ENCODE measurements around the gene PGLYRP1. TPM values are rescaled to one million over a fixed set of nuclear protein-coding genes. Genes with fewer than 3 reads are reported as not detected.

Gene PGLYRP1
- total RNA-seq, 1 experiment from 2014 or later = not detected

- Histone ChIP-seq H3K4me3 (ENCODE audit: low read depth in 2 of 2, low read length in 2 of 2) (no peak overlapping the region), H3K9me3 (ENCODE audit: control insufficient read depth, insufficient read depth, low read depth, low read length) (no peaks in the 10 kb centered on the region), H3K27me3 (ENCODE audit: control insufficient read depth, insufficient read depth, low read length) (no peaks in the 10 kb centered on the region), H3K4me1 (ENCODE audit: control insufficient read depth, insufficient read depth, low read length) (no peaks in the 10 kb centered on the region), H3K27ac (ENCODE audit: low read length) (no peak overlapping the region), H3K36me3 (ENCODE audit: control insufficient read depth, insufficient read depth, low read length) (no peaks in the 10 kb centered on the region)
- intact Hi-C loops (cut with micrococcal nuclease; ENCODE audit: unreplicated experiment) = no loop called here
- TF ChIP-seq CTCF (IDR thresholded peaks at IDR 0.05) (no peak), POLR2AphosphoS5 (IDR thresholded peaks at IDR 0.05; ENCODE audit: low read depth, low read length) (no peak), SIN3A (IDR thresholded peaks at IDR 0.05; ENCODE audit: borderline replicate concordance, insufficient read depth, low read depth, low read length) (no peak), TCF7L2 (IDR thresholded peaks at IDR 0.05; ENCODE audit: low read depth, low read length) (no peak), REST (IDR thresholded peaks at IDR 0.05; ENCODE audit: insufficient read depth in 1 of 2, low read depth in 2 of 2, low read length in 1 of 2) (no peak)
- BruUV-seq (replicated peaks) = no TSS peak
- CTCF ChIA-PET = no interaction called here
- ATAC-seq (no peak), DNase-seq (ENCODE audit: low read depth, low spot score) (no peak)
- POLR2A ChIA-PET = no interaction called here
- in situ Hi-C loops (cut with HindIII; ENCODE audit: low pct_unique_long_range_greater_than_20kb, low sequenced_read_pairs) = no loop called here
Observed at GRCh38 chr19:46006411-46006810, 16.4 kb downstream of the PGLYRP1 start.

- in situ Hi-C loops (cut with HindIII; ENCODE audit: low pct_unique_long_range_greater_than_20kb, low sequenced_read_pairs) (no loop called here), intact Hi-C loops (cut with micrococcal nuclease; ENCODE audit: unreplicated experiment) (no loop called here)
- ATAC-seq (no peak), DNase-seq (ENCODE audit: low read depth, low spot score) (no peak)
- TF ChIP-seq SIN3A (IDR thresholded peaks at IDR 0.05; ENCODE audit: borderline replicate concordance, insufficient read depth, low read depth, low read length) (no peak), REST (IDR thresholded peaks at IDR 0.05; ENCODE audit: insufficient read depth in 1 of 2, low read depth in 2 of 2, low read length in 1 of 2) (no peak), CTCF (IDR thresholded peaks at IDR 0.05) (no peak), POLR2AphosphoS5 (IDR thresholded peaks at IDR 0.05; ENCODE audit: low read depth, low read length) (no peak), TCF7L2 (IDR thresholded peaks at IDR 0.05; ENCODE audit: low read depth, low read length) (no peak)
- Histone ChIP-seq H3K36me3 (ENCODE audit: control insufficient read depth, insufficient read depth, low read length) (no peaks in the 10 kb centered on the region), H3K27me3 (ENCODE audit: control insufficient read depth, insufficient read depth, low read length) (no peaks in the 10 kb centered on the region), H3K9me3 (ENCODE audit: control insufficient read depth, insufficient read depth, low read depth, low read length) (no peaks in the 10 kb centered on the region), H3K4me1 (ENCODE audit: control insufficient read depth, insufficient read depth, low read length) (no peaks in the 10 kb centered on the region; the same call in 1 of the 2 replicates), H3K4me3 (ENCODE audit: low read depth in 2 of 2, low read length in 2 of 2) (no peak overlapping the region), H3K27ac (ENCODE audit: low read length) (no peak overlapping the region)
- CTCF ChIA-PET = interaction anchor here (0.6 kb wide), 1 partner anchor 140 kb away, joined by 3 read pairs; the partner anchor contains the start of gene SYMPK
- POLR2A ChIA-PET = no interaction called here
- no TSS peak for BruUV-seq (replicated peaks)
Observed at GRCh38 chr19:46002678-46003275, 20.1 kb downstream of the PGLYRP1 start.
